Lower lobe of right lung (tissue), 2 donors: ENCODE data around the gene TMEM131L. TPM values are rescaled to one million over a fixed set of nuclear protein-coding genes. Genes with fewer than 3 reads are reported as not detected.

Experiments
- ATAC-seq, 2 donors: fragments of 200-7000 bp; cut with Tn5 transposase; one replicate each; pipeline ENCODE4 v1.9.1; 2020 to 2022; ENCODE audit warnings: mild to moderate bottlenecking in 2 of 2, moderate library complexity in 2 of 2
- DNase-seq: peaks from one replicate; pipeline ENCODE4 v3.0.0-alpha.2; 2020
- H3K27ac ChIP-seq: fragments of 200-600 bp; one replicate; pipeline ENCODE4 v1.8.0; 2022
- H3K27me3 ChIP-seq: fragments of 200-600 bp; one replicate; pipeline ENCODE4 v1.8.0; 2022; ENCODE audit warnings: low read depth
- H3K36me3 ChIP-seq: fragments of 200-600 bp; one replicate; pipeline ENCODE4 v1.8.0; 2022; ENCODE audit warnings: mild to moderate bottlenecking
- H3K4me1 ChIP-seq: fragments of 200-600 bp; one replicate; pipeline ENCODE4 v1.8.0; 2022
- H3K4me3 ChIP-seq: fragments of 200-600 bp; one replicate; pipeline ENCODE4 v1.8.0; 2022; ENCODE audit warnings: mild to moderate bottlenecking
- H3K9me3 ChIP-seq: fragments of 200-600 bp; one replicate; pipeline ENCODE4 v1.8.0; 2022
- intact Hi-C: fragments of 100-400 bp; cut with DNase I; formaldehyde crosslinking; loops from one replicate; pipeline ENCODE4 v1.11.0; 2022
- total RNA-seq: library from RNA; stranded (reverse); fragmentation: NEBNext Ultra II Directional; extraction: Animal tissue kit (Norgen Biotek cat#: 25700); gene quantifications from one replicate; pipeline ENCODE4 v1.2.1, GENCODE V29; 2021
- TF ChIP-seq, protein P1 (sequence below): fragments of 200-600 bp; IDR thresholded peaks from one replicate; pipeline ENCODE4 v1.8.0; 2022; ENCODE audit warnings: antibody characterized with exemption, mild to moderate bottlenecking
- donor health status: DM: no; HTN: yes; CAD: no; lungs with severe emphysema.

TMEM131L gene
- total RNA-seq, 1 donor from 2014 or later, result 21.7 TPM

DNA sequence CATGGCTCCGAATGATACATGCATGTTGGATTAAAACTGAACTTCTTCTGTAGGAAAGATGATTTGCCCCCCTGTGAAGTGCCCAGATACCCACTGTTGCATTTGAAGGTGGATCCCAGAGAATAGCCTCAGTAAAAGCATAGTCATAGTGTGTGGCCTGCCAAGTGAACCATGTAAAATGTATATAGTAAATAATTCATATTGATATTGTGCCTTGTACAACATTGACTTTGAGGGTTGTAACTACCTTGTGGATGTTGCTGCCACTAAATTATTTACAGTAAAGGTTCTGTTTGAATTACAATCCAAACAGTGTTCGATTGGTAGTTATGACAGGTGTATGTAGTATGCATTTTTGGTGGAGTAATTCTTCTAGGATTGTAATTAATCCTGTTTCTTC is 19.2 kb downstream of the TMEM131L start:
- Histone ChIP-seq H3K4me1 (peaks cover 57% of the 10 kb centered on the region), H3K9me3 (no peaks in the 10 kb centered on the region), H3K27ac (no peak overlapping the region), H3K27me3 (no peaks in the 10 kb centered on the region), H3K4me3 (no peak overlapping the region), H3K36me3 (no peaks in the 10 kb centered on the region)
- no peak for ATAC-seq
- no peak for DNase-seq
- intact Hi-C loops, result no loop called here
- TF ChIP-seq, protein P1, sequence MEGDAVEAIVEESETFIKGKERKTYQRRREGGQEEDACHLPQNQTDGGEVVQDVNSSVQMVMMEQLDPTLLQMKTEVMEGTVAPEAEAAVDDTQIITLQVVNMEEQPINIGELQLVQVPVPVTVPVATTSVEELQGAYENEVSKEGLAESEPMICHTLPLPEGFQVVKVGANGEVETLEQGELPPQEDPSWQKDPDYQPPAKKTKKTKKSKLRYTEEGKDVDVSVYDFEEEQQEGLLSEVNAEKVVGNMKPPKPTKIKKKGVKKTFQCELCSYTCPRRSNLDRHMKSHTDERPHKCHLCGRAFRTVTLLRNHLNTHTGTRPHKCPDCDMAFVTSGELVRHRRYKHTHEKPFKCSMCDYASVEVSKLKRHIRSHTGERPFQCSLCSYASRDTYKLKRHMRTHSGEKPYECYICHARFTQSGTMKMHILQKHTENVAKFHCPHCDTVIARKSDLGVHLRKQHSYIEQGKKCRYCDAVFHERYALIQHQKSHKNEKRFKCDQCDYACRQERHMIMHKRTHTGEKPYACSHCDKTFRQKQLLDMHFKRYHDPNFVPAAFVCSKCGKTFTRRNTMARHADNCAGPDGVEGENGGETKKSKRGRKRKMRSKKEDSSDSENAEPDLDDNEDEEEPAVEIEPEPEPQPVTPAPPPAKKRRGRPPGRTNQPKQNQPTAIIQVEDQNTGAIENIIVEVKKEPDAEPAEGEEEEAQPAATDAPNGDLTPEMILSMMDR, result no peak

DNA sequence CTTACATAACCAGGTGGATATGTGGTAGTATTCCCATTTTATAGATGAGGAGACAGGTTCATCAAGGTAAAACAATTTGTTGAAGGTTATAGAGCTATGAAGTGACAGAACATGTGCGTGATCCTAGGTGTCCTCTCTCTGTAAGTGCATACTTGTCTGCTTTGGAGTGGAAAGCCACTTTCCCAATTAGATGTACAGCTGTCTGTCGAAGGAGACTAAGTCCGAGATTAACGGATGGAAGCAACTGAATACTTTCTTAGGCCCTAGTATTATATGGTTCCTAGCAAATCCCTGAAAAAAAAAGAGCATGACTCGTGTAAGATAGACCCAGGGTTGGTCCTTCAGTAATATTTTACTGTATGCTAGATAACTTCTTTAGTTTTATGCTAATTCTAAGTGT is 19.7 kb downstream of the TMEM131L start:
- H3K9me3 ChIP-seq, result no peaks in the 10 kb centered on the region
- no peak overlapping the region for H3K4me3 ChIP-seq
- H3K27ac ChIP-seq, result peak overlapping the region; percentile 14
- no peaks in the 10 kb centered on the region for H3K36me3 ChIP-seq
- TF ChIP-seq, protein P1, result no peak
- DNase-seq, result no peak
- H3K27me3 ChIP-seq, result no peaks in the 10 kb centered on the region
- H3K4me1 ChIP-seq, result peaks cover 57% of the 10 kb centered on the region
- no peak for ATAC-seq
- intact Hi-C loops, result no loop called here

DNA sequence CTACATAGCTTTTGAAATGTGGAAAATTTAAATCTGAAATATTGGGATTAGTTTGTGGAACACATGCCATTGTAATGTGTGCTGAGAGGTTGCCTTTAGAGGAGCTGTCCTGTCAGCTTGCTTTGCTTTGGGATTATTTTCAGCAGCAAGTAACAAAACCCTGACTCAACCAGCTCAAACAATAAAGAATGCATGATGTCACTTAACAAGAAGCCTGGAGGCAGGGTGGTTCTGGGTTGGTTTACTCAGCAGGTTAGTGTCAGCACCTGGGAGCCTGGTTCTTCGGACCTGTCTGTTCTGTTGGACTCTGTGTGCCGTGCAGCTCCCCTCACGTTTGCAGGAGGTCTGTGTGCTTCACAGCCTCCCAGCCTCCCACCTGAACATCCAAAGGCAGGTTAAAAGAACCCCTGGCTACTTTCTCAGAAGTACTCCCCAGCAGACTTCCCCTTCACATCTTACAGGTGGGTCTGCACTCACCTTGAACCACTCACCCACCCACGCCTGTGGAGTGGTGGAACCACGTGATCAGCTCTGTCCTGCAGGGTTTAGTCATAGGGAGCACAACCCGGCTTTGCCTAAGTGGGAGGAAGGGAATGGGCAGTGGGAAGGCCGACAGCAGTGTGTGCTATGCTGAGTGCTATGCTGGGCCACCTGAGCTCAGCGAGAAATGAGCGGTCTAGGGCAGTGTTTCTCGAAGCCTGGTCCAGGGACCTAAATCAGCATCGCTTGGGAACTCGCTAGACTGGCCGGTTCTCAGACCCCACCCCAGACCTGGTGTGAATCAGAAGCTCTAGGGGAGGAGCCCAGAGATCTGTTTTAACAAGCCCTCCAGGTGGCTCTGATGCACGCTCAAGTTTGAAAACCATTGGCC is 20.4 kb downstream of the TMEM131L start:
- no peaks in the 10 kb centered on the region for H3K27me3 ChIP-seq
- ATAC-seq, result peak; percentile 57 to 76
- H3K36me3 ChIP-seq, result no peaks in the 10 kb centered on the region
- peak overlapping the region; percentile 81 for H3K27ac ChIP-seq
- H3K4me3 ChIP-seq, result no peak overlapping the region
- TF ChIP-seq, protein P1, result no peak
- intact Hi-C loops, result no loop called here
- H3K4me1 ChIP-seq, result peaks cover 57% of the 10 kb centered on the region
- no peaks in the 10 kb centered on the region for H3K9me3 ChIP-seq
- no peak for DNase-seq

DNA sequence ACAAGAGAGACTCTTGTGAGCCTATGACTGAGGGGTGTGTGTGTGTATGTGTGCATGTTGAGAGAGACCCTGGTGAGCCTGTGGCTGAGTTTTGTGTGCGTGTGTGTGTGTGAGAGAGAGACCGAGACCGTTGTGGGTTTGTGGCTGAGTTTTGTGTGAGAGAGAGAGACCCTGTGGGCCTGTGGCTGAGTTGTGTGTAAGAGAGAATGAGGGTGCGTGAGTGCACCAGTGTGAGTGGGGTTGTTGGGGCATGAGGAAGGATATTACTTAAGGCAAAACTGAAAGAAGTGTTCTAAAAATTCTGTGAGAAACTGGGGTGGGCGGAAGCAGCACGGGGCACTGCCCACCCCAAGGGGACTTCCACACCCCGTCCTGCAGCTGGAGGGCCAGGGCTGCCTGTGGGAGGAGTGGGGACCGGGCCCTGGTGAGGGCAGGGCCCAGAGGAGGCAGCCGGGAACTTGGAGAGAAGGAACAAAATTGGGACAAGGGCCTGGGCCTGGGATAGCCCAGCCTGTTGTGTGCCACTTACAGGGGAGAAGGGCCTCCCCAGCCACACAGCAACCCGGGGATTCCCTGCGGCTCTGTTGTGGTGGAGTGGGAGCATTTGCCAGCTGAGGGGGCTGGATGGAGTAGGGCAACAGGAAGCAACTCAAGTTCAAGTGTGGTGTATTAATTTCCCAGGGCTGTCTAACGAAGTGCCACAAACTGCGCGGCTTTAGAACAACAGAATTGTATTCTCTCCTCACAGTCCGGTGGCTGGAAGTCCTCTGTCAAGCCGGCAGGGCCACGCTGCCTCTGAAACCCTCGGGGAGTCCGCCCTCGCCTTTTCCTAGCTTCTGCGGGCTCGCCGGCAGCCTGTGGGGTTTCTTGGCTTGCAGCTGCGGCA is 22.1 kb downstream of the TMEM131L start:
- intact Hi-C loops, result no loop called here
- peak overlapping the region; percentile 37 for H3K4me3 ChIP-seq
- TF ChIP-seq, protein P1, result no peak
- H3K9me3 ChIP-seq, result no peaks in the 10 kb centered on the region
- ATAC-seq (peak; percentile 74 to 79), DNase-seq (peak; percentile 64)
- peaks cover 54% of the 10 kb centered on the region for H3K4me1 ChIP-seq
- H3K27me3 ChIP-seq, result no peaks in the 10 kb centered on the region
- H3K36me3 ChIP-seq, result no peaks in the 10 kb centered on the region
- H3K27ac ChIP-seq, result peak overlapping the region; percentile 81

DNA sequence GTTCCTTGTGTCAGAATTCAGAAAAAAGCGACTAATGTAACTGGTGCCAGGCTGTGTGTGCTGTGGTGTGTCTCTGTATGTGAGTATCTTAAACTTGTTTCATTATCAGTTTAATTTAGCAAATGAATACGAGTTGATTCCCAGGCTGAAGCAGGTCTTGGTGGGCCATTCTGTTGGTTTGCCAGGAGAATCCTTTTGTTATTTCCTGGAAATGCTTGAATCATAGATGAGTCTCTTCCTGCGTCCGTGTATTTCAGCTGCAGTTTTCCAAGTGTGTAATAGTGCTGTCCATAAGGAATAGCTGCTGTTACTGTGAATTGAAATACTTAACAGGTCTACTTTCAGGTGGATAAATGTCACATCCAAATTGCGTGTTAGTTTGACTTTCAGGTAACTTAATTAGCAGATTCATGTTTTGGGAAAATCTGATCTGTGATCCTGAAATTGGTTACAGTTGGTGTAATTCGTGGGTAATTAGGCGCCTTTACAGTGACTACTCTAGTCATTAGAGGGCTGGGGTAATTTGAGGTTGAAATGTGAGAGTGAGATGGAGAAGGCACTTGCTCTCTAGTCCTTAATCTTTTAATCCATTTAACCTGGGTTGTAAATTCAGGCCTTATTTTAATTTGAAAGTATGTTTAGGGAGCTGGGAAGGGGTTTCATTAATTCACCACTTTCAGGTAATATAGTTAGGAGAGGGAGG is 23.8 kb downstream of the TMEM131L start:
- no peak overlapping the region for H3K4me3 ChIP-seq
- no peak for DNase-seq
- peaks cover 46% of the 10 kb centered on the region for H3K4me1 ChIP-seq
- H3K27me3 ChIP-seq, result no peaks in the 10 kb centered on the region
- no peaks in the 10 kb centered on the region for H3K9me3 ChIP-seq
- peak overlapping the region; percentile 81 for H3K27ac ChIP-seq
- H3K36me3 ChIP-seq, result no peaks in the 10 kb centered on the region
- intact Hi-C loops, result no loop called here
- ATAC-seq, result no peak
- TF ChIP-seq, protein P1, result no peak
